HG02678 (cell line): Measurements from ENCODE around the gene KLHDC3.

Experiments
- ATAC-seq: cut with Tn5 transposase; IDR thresholded peaks from one replicate; pipeline ENCODE4 v1.9.1; 2021; ENCODE audit warnings: mild to moderate bottlenecking, moderate library complexity; ENCODE audit not compliant: unreplicated experiment

The KLHDC3 gene

GRCh38 chr6:43013843-43014433, at the start of gene KLHDC3, which contains the start of gene MEA1:
Gene KLHDC3 (plus strand): TSS chr6:43014249. CDS start chr6:43017193, 2,944 bp downstream.
Gene MEA1 (minus strand): TSS chr6:43013946. CDS start chr6:43013813, 133 bp downstream.
- ATAC-seq = peak; percentile 93

GRCh38 chr6:42966571-42966970, 47.5 kb upstream of the KLHDC3 start:
- ATAC-seq = no peak

- ATAC-seq = no peak
Measured at GRCh38 chr6:42967228-42967627, 46.8 kb upstream of the KLHDC3 start.

- ATAC-seq = no peak
Measured at GRCh38 chr6:42968126-42968701, 45.8 kb upstream of the KLHDC3 start.

GRCh38 chr6:42968783-42969182, 45.3 kb upstream of the KLHDC3 start:
- no peak for ATAC-seq

GRCh38 chr6:42969431-42969830, 44.6 kb upstream of the KLHDC3 start:
- ATAC-seq = no peak

GRCh38 chr6:42969934-42970333, 44.1 kb upstream of the KLHDC3 start:
- ATAC-seq = no peak

- ATAC-seq = no peak
Measured at GRCh38 chr6:42970871-42971612, 43.0 kb upstream of the KLHDC3 start.

- no peak for ATAC-seq
Measured at GRCh38 chr6:42971746-42972327, 42.2 kb upstream of the KLHDC3 start.

GRCh38 chr6:42973926-42974325, 40.1 kb upstream of the KLHDC3 start:
- ATAC-seq = no peak

- ATAC-seq = no peak
Measured at GRCh38 chr6:42974919-42975505, 39.0 kb upstream of the KLHDC3 start.

GRCh38 chr6:42978487-42978838, 35.6 kb upstream of the KLHDC3 start:
- no peak for ATAC-seq

GRCh38 chr6:42978839-42979522, 35.1 kb upstream of the KLHDC3 start, which contains the start of gene PEX6:
Gene PEX6 (minus strand): TSS chr6:42979181. CDS start chr6:42979150, 31 bp downstream.
- ATAC-seq = peak; percentile 95

- ATAC-seq = peak; percentile 0
Measured at GRCh38 chr6:42979523-42980177, 34.4 kb upstream of the KLHDC3 start.

- no peak for ATAC-seq
Measured at GRCh38 chr6:42981836-42982235, 32.2 kb upstream of the KLHDC3 start.

- peak; percentile 92 for ATAC-seq
Measured at GRCh38 chr6:42984001-42984923, 29.8 kb upstream of the KLHDC3 start, which contains the start of gene PPP2R5D. Gene PPP2R5D (plus strand): TSS chr6:42984570. CDS start chr6:42984678, 108 bp downstream.

- ATAC-seq = no peak
Measured at GRCh38 chr6:42984924-42985475, 29.0 kb upstream of the KLHDC3 start.

GRCh38 chr6:42987533-42988451, 26.3 kb upstream of the KLHDC3 start:
- ATAC-seq = no peak
